ENCODE data around the gene TTL. TPM values are rescaled to one million over a fixed set of nuclear protein-coding genes. Genes with fewer than 3 reads are reported as not detected.

The TTL gene
- total RNA-seq, 1 experiment from 2014 or later = 58.9 TPM

- Histone ChIP-seq H3K9ac (ENCODE audit: extremely low read depth, insufficient read length, low read length) (no peak overlapping the region), H2BK20ac (ENCODE audit: low read depth, low read length, poor library complexity, severe bottlenecking) (no peak overlapping the region), H4K91ac (ENCODE audit: insufficient read length, low read depth, low read length) (no peak overlapping the region), H2AFZ (ENCODE audit: low read length) (no peak overlapping the region), H2BK12ac (ENCODE audit: insufficient read length, low read depth, low read length) (no peak overlapping the region), H3K79me1 (ENCODE audit: insufficient read depth, low read depth, low read length, poor library complexity, severe bottlenecking) (no peaks in the 10 kb centered on the region), H3K79me2 (ENCODE audit: insufficient read depth, low read length) (no peaks in the 10 kb centered on the region), H3K23ac (ENCODE audit: insufficient read length, low read depth, low read length) (no peak overlapping the region), H3K9me3 (ENCODE audit: control insufficient read depth, low read depth, low read length) (no peaks in the 10 kb centered on the region), H2BK120ac (ENCODE audit: low read depth, low read length, poor library complexity, severe bottlenecking) (no peak overlapping the region), H3K27ac (ENCODE audit: insufficient read length, low read depth, low read length) (no peak overlapping the region), H3K4ac (ENCODE audit: low read depth, low read length) (no peak overlapping the region), H3K4me2 (ENCODE audit: insufficient read depth, insufficient read length, low read length) (no peak overlapping the region), H3K4me1 (ENCODE audit: insufficient read depth, low read length) (no peaks in the 10 kb centered on the region), H3K18ac (ENCODE audit: insufficient read length, low read depth, low read length) (no peak overlapping the region), H4K8ac (replicated peaks; ENCODE audit: insufficient read length, low read depth, low read length) (no peak overlapping the region), H3T11ph (ENCODE audit: low read length) (no peak overlapping the region), H2BK5ac (ENCODE audit: insufficient read length, low read length) (no peak overlapping the region), H3K56ac (ENCODE audit: insufficient read length, low read depth, low read length) (no peak overlapping the region), H2AK5ac (ENCODE audit: insufficient read length, low read length) (no peak overlapping the region), H3K14ac (ENCODE audit: insufficient read depth, low read length) (no peak overlapping the region), H3K23me2 (ENCODE audit: insufficient read length, low read depth, low read length, poor library complexity, severe bottlenecking) (no peaks in the 10 kb centered on the region), H4K20me1 (ENCODE audit: control insufficient read depth, insufficient read depth, insufficient read length) (no peaks in the 10 kb centered on the region), H3K27me3 (ENCODE audit: insufficient read depth, low read length) (no peaks in the 10 kb centered on the region), H4K5ac (ENCODE audit: insufficient read length, low read depth, low read length) (no peak overlapping the region), H2BK15ac (ENCODE audit: low read depth, low read length) (no peak overlapping the region)
- DNase-seq = no peak
- H3K4me3 Mint-ChIP-seq = no peak overlapping the region
- WGBS (ENCODE audit: extremely low coverage, insufficient read length, low lambda C conversion rate) = no CpG with 5 or more reads among the region's 4 CpGs
- H3K36me3 Mint-ChIP-seq (ENCODE audit: insufficient read depth in 1 of 3, low read depth in 3 of 3) = peaks cover 10 to 39% (median 31%) of the 10 kb centered on the region in 3 experiments; a peak in 6 of 7 replicates
- H3K4me1 Mint-ChIP-seq = no peaks in the 10 kb centered on the region
- TF ChIP-seq CTCF (conservative IDR thresholded peaks at IDR 0.05) = no peak
- H3K9me3 Mint-ChIP-seq = no peaks in the 10 kb centered on the region
- no peaks in the 10 kb centered on the region for H3K27me3 Mint-ChIP-seq (ENCODE audit: low read depth)
- H3K27ac Mint-ChIP-seq = no peak overlapping the region
Measured at GRCh38 chr2:112530728-112531127, 48.8 kb downstream of the TTL start.

All from H9 (cell line).